Measurements from ENCODE around the gene PDLIM1. TPM values are rescaled to one million over a fixed set of nuclear protein-coding genes. Genes with fewer than 3 reads are reported as not detected.

PDLIM1 gene
- total RNA-seq, 1 experiment from 2014 or later, result 183 TPM

GRCh38 chr10:95237376-95238170 is 53.2 kb downstream of the PDLIM1 start:
- H3K4me1 ChIP-seq (ENCODE audit: control insufficient read depth, insufficient read depth, low read length), result peaks cover 33% of the 10 kb centered on the region
- TF ChIP-seq POLR2AphosphoS5 (IDR thresholded peaks at IDR 0.05; ENCODE audit: low read depth, low read length), result no peak
- TF ChIP-seq SIN3A (IDR thresholded peaks at IDR 0.05; ENCODE audit: borderline replicate concordance, insufficient read depth, low read depth, low read length), result no peak
- TF ChIP-seq TCF7L2 (IDR thresholded peaks at IDR 0.05; ENCODE audit: low read depth, low read length), result no peak
- TF ChIP-seq CTCF (IDR thresholded peaks at IDR 0.05), result no peak
- in situ Hi-C loops (cut with HindIII; ENCODE audit: low pct_unique_long_range_greater_than_20kb, low sequenced_read_pairs) (no loop called here), intact Hi-C loops (cut with micrococcal nuclease; ENCODE audit: unreplicated experiment) (no loop called here)
- peak overlapping the region; percentile 67 for H3K27ac ChIP-seq (ENCODE audit: low read length)
- no peaks in the 10 kb centered on the region for H3K27me3 ChIP-seq (ENCODE audit: control insufficient read depth, insufficient read depth, low read length)
- POLR2A ChIA-PET, result no interaction called here
- H3K36me3 ChIP-seq (ENCODE audit: control insufficient read depth, insufficient read depth, low read length), result peaks cover 5% of the 10 kb centered on the region; the same call in 1 of the 2 replicates
- H3K9me3 ChIP-seq (ENCODE audit: control insufficient read depth, insufficient read depth, low read depth, low read length), result no peaks in the 10 kb centered on the region
- DNase-seq (ENCODE audit: low read depth, low spot score) (no peak), ATAC-seq (0 out of 2 replicates have a peak, but pooled peaks have one; percentile 24)
- BruUV-seq (replicated peaks), result TSS peak; percentile 86
- CTCF ChIA-PET, result no interaction called here
- no peak overlapping the region for H3K4me3 ChIP-seq (ENCODE audit: low read depth in 2 of 2, low read length in 2 of 2)

DNA sequence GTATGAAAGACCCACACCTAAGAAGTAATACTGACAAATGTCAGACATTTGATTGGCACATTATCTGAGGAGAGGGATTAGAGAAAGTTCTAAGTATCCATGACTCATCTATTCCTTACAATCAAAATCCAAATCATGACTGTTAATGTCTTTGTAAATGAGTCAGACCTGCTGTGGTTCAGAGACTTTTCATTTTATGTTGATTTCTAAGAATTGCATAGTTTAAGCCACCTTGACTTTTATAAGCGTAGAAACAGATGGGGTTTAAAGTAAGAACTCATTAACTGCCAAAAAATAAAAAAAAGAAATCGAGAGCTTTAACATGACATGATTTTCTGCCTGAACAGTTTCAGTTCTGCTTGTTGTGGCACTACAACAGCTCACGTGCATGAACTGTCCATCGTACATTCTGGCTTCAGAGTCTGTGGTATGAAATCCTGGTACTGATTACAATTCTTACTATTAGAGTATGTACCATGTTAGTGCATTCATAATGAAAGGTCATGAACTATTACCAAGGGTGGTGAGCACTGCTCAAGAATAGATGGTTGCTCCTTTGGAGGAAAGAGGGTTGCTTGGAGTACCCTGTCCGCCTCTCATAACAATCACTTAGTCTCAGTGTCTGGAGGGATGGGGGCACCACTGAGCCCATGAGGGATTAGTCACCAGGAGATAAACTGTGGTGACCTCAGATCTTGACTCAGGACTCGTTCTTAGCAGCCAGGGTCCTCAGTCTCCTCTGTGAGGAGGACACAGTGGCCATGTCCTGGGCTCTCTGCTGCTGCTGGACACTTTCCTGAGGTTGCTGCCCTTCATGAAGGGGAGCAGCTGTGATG is 54.5 kb downstream of the PDLIM1 start:
- ChIA-PET POLR2A (no interaction called here), CTCF (no interaction called here)
- intact Hi-C loops (cut with micrococcal nuclease; ENCODE audit: unreplicated experiment), result no loop called here
- TF ChIP-seq TCF7L2 (IDR thresholded peaks at IDR 0.05; ENCODE audit: low read depth, low read length) (peak; percentile 53; the same call in 1 of the 2 replicates), POLR2AphosphoS5 (IDR thresholded peaks at IDR 0.05; ENCODE audit: low read depth, low read length) (no peak), SIN3A (IDR thresholded peaks at IDR 0.05; ENCODE audit: borderline replicate concordance, insufficient read depth, low read depth, low read length) (no peak), CTCF (IDR thresholded peaks at IDR 0.05) (no peak)
- TF ChIP-seq, protein P1, sequence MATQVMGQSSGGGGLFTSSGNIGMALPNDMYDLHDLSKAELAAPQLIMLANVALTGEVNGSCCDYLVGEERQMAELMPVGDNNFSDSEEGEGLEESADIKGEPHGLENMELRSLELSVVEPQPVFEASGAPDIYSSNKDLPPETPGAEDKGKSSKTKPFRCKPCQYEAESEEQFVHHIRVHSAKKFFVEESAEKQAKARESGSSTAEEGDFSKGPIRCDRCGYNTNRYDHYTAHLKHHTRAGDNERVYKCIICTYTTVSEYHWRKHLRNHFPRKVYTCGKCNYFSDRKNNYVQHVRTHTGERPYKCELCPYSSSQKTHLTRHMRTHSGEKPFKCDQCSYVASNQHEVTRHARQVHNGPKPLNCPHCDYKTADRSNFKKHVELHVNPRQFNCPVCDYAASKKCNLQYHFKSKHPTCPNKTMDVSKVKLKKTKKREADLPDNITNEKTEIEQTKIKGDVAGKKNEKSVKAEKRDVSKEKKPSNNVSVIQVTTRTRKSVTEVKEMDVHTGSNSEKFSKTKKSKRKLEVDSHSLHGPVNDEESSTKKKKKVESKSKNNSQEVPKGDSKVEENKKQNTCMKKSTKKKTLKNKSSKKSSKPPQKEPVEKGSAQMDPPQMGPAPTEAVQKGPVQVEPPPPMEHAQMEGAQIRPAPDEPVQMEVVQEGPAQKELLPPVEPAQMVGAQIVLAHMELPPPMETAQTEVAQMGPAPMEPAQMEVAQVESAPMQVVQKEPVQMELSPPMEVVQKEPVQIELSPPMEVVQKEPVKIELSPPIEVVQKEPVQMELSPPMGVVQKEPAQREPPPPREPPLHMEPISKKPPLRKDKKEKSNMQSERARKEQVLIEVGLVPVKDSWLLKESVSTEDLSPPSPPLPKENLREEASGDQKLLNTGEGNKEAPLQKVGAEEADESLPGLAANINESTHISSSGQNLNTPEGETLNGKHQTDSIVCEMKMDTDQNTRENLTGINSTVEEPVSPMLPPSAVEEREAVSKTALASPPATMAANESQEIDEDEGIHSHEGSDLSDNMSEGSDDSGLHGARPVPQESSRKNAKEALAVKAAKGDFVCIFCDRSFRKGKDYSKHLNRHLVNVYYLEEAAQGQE (IDR thresholded peaks at IDR 0.05; ENCODE audit: insufficient read depth in 1 of 2, low read depth in 2 of 2, low read length in 1 of 2), result no peak
- H3K27ac ChIP-seq (ENCODE audit: low read length), result peak overlapping the region; percentile 79
- H3K27me3 ChIP-seq (ENCODE audit: control insufficient read depth, insufficient read depth, low read length), result no peaks in the 10 kb centered on the region
- ATAC-seq (peak; percentile 80), DNase-seq (ENCODE audit: low read depth, low spot score) (peak; percentile 67)
- in situ Hi-C loops (cut with HindIII; ENCODE audit: low pct_unique_long_range_greater_than_20kb, low sequenced_read_pairs), result no loop called here
- no peak overlapping the region for H3K4me3 ChIP-seq (ENCODE audit: low read depth in 2 of 2, low read length in 2 of 2)
- no peaks in the 10 kb centered on the region for H3K9me3 ChIP-seq (ENCODE audit: control insufficient read depth, insufficient read depth, low read depth, low read length)
- H3K36me3 ChIP-seq (ENCODE audit: control insufficient read depth, insufficient read depth, low read length), result peaks cover 5% of the 10 kb centered on the region; the same call in 1 of the 2 replicates
- H3K4me1 ChIP-seq (ENCODE audit: control insufficient read depth, insufficient read depth, low read length), result peaks cover 33% of the 10 kb centered on the region
- BruUV-seq (replicated peaks), result no TSS peak

All from Panc1 (cell line).